ENCODE data around the gene MAFF.

The MAFF gene

GRCh38 chr22:38205261-38206128, 3.7 kb downstream of the MAFF start:
- DNase-seq = no peak

- DNase-seq = no peak
Measured at GRCh38 chr22:38207898-38208432, 6.2 kb downstream of the MAFF start.

GRCh38 chr22:38208551-38208968, 6.8 kb downstream of the MAFF start:
- DNase-seq = no peak

GRCh38 chr22:38211556-38211955, 9.8 kb downstream of the MAFF start:
- DNase-seq = no peak

GRCh38 chr22:38212442-38212841, 10.6 kb downstream of the MAFF start:
- no peak for DNase-seq

GRCh38 chr22:38213319-38213989, 11.7 kb downstream of the MAFF start:
- no peak for DNase-seq

- no peak for DNase-seq
Measured at GRCh38 chr22:38213990-38214301, 12.2 kb downstream of the MAFF start.

GRCh38 chr22:38214302-38215056, 12.7 kb downstream of the MAFF start:
- DNase-seq = no peak

GRCh38 chr22:38215156-38216038, 13.6 kb downstream of the MAFF start:
- DNase-seq = no peak

GRCh38 chr22:38218661-38219622, 17.1 kb downstream of the MAFF start:
- DNase-seq = no peak

- DNase-seq = no peak
Measured at GRCh38 chr22:38219632-38220031, 17.8 kb downstream of the MAFF start.

- DNase-seq = no peak
Measured at GRCh38 chr22:38220163-38220562, 18.4 kb downstream of the MAFF start.

GRCh38 chr22:38220653-38221386, 19.0 kb downstream of the MAFF start:
- no peak for DNase-seq

- no peak for DNase-seq
Measured at GRCh38 chr22:38221407-38221806, 19.6 kb downstream of the MAFF start.

GRCh38 chr22:38221908-38222796, 20.4 kb downstream of the MAFF start:
- DNase-seq = no peak

- no peak for DNase-seq
Measured at GRCh38 chr22:38222797-38223119, 21.0 kb downstream of the MAFF start.

- DNase-seq = no peak
Measured at GRCh38 chr22:38223289-38223960, 21.6 kb downstream of the MAFF start.

- DNase-seq = no peak
Measured at GRCh38 chr22:38226853-38227649, 25.3 kb downstream of the MAFF start.

Data from NCI-H1092 (cell line).